GM10266 (cell line): ENCODE measurements around the gene ALOX12B.

Source experiments
- DNase-seq: peaks from one replicate; pipeline ENCODE4 v3.0.0; 2012; ENCODE audit errors: extremely low spot score
- TF ChIP-seq, protein P1 (sequence below): IDR thresholded peaks from 2 replicates; pipeline ENCODE4 v1.5.1; 2012; ENCODE audit warnings: mild to moderate bottlenecking, low read depth; ENCODE audit not compliant: control insufficient read depth, insufficient read depth; ENCODE audit errors: missing control alignments

The ALOX12B gene

DNA sequence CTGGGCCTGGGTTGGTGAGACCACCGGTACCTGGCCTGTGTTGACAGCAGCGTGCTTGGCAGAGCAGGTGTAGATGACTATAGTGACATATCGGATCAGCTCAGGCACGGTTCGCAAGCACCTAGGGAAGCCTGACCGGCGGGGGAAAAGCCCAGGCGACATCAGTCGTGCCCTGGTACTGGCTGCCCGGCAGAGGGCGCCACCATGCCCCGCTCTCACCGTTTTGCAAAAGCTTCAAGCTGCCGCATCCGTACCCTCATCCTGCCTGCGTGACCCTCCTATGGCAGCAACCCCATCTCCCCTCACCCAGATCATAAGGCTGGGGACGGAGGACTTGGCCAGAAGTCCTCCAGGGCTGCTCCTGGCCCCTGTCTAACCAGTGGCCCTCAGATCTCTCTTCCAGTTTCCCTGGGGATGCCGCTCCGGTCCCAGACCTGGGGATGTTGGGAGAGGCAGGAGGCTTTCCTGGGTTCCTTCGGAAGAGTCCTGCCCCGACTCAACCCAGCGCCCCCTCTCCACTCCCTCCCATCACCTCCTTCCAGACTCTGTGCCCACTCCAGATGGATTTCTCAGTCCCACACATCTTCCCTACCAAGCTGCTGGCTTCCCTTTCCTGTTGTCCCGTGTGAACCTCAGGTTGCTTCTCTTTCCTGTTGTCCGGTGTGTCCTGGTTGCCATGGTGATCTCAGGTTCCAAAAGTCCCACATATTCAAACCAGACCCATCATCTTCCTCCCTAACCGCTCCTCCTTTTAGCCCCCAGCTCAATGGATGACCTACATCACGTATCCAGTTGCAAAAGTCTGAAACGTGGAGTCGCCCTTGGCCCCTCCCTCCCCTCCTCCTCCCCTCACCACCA lies 13.7 kb downstream of the ALOX12B start:
- DNase-seq, result peak; percentile 91
- TF ChIP-seq, protein P1, sequence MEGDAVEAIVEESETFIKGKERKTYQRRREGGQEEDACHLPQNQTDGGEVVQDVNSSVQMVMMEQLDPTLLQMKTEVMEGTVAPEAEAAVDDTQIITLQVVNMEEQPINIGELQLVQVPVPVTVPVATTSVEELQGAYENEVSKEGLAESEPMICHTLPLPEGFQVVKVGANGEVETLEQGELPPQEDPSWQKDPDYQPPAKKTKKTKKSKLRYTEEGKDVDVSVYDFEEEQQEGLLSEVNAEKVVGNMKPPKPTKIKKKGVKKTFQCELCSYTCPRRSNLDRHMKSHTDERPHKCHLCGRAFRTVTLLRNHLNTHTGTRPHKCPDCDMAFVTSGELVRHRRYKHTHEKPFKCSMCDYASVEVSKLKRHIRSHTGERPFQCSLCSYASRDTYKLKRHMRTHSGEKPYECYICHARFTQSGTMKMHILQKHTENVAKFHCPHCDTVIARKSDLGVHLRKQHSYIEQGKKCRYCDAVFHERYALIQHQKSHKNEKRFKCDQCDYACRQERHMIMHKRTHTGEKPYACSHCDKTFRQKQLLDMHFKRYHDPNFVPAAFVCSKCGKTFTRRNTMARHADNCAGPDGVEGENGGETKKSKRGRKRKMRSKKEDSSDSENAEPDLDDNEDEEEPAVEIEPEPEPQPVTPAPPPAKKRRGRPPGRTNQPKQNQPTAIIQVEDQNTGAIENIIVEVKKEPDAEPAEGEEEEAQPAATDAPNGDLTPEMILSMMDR, result peak; percentile 92

DNA sequence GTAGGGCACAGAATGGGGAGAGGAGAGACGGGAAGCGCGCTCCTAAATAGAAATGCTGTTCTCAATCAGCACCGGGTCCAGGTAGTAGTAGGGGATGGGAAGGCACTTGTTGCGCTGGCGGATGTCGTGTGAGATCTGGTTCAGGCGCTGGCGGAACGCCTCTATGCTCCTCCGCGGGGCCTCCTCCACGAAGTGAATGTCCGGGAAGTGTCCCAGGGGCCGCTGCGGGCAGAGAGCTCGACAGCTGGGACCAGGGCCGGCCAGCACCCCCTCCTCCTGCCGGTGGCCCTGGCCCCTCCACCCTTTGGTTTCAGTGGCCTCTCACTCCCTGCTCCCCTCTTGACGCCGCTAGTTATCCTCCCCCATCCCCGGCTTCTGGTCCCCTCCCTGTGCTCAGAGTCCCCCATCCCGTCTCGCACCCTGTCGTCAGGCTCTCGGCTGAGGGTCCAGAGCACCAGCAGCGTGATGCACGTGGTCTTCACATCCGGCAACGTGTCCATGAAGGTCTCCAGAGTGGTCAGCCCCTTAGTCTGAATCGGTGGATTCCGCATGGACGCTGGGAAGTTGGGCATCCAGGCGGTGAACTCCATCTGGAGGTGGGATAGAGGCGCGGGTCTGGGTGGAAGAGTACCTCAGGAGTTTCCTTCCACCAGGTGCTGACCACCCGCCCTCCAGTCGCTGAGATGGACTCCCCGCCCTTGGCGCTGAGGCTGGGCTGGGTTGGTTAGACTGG lies 14.6 kb downstream of the ALOX12B start:
- TF ChIP-seq, protein P1, result no peak
- no peak for DNase-seq

DNA sequence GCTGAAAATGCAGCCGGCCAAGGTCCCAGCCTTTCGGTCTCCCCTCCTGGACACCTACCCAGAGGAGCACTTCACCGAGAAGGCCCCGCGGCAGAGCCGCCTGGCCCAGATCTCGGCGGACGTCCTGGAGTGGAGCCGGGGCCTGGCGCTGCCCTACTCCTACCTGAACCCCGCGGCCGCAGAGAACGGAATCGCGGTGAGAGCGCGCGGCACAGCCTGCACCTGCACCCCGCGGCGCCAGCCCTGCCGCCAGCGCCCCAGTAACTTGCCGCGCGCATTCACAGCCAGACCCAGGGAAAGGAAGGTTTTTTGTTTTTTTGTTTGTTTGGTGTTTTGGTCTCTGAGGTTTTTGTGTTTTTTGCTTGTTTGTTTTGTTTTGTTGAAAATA lies 15.2 kb downstream of the ALOX12B start:
- TF ChIP-seq, protein P1, result no peak

DNA sequence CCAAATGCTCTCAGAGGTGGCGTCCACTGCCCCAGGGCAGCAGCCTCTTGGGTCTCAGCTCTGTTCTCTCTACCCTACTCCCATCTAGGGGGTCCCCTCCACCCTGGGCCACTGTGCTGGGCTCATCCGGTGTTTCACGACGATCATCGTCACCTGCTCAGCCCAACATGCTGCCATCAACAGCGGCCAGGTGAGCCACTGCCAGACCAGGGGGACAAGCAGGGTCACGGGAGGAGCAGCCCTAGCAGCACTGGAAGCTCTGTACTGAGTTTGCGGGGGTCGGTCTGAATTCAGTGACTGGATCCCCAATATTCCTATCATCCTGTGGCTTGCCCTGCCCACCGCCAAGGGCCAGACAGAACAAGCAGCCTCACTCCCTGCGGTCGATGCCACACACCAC lies 16.0 kb downstream of the ALOX12B start:
- no peak for DNase-seq

More for the DNA sequence above, 15.2 kb downstream of the ALOX12B start:
- no peak for DNase-seq

DNA sequence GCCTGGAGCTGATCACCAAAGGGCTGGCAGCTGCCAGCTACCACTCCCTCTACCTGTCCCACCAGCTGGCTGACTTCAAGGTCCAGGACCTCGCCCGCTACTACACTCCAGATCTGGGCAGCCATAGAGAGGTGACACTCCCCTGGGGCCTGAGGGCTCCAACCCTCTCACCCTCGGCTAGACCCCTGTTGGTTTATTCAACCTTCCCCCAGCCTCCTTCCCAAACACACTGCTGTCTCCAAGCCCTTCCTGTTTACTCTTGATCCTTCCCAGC lies 18.0 kb downstream of the ALOX12B start:
- TF ChIP-seq, protein P1, result no peak

More for the DNA sequence above, 16.0 kb downstream of the ALOX12B start:
- TF ChIP-seq, protein P1, result no peak

DNA sequence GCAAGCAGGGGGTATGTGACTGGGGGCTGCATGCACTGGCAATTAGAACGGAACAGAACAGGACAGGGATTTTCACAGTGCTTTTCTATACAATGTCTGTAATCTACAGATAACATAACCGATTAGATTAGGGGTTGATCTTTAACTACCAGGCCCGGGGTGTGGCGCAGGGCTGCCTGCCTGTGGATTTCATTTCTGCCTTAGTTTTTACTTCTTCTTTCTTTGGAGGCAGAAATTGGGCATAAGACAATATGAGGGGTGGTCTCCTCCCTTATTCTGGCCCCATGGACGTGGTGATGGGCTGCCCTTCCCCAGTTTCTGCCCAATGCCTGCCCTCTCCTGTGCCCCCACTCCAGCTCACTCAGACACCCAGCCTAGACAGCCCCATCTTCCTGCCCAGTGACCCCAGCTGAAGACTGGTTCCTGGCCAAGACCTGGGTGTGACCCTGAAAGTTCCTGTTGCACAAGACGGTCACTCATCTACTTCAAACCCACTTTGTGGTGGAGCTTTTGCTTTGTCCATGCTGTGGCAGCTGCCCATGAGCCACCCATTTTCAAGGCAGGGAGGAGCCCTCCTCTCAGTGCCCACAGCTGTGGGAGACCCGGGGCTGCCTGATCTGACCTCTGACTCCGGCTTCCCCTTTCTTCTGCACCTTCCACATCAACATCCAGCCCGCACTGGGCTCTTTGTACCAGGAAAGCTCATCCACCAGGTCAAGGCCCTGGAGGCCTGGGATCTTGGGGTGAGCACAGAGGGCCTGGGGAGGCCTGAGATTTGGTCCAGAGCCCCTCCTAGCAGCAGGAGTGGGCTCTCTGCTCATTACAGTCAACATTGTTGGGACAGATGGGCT lies 18.6 kb downstream of the ALOX12B start:
- TF ChIP-seq, protein P1, result no peak
- no peak for DNase-seq

More for the DNA sequence above, 18.0 kb downstream of the ALOX12B start:
- no peak for DNase-seq

DNA sequence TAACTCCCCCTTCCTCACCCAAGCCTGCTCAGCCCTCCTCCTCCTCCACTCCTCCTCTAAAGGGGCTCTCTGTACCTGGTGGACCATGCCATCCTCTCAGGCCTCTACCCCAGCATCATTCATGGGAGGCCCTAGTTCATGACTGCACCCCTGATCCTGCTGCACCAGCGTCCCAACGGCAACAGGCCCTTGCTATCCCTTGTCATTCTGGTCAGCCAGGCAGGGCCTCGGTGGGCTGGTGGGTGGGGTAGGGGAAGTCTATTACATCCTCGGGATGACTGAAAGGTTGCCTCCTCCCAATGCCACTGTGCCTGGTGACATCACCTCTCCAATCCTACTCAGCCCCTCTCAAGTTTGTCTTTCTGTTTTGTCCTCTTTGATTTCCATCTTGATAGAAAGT lies 19.7 kb downstream of the ALOX12B start:
- TF ChIP-seq, protein P1, result no peak
- no peak for DNase-seq
